AG09309 (cell line): ENCODE results near the gene MFSD11.
"Not testable (repeated sequence)": the region's sequence is repeated elsewhere in the genome, so short reads cannot be mapped to it uniquely, and the experiment has no call there.

Source experiments
- DNase-seq: peaks from one replicate; pipeline ENCODE4 v3.0.0-alpha.2; 2010; ENCODE audit warnings: low read depth
- H3K4me3 ChIP-seq: 2 replicates; pipeline ENCODE4 v1.5.1; 2011; ENCODE audit warnings: mild to moderate bottlenecking, low read depth, low read length, moderate library complexity; ENCODE audit not compliant: control insufficient read depth
- TF ChIP-seq, protein P1 (sequence below): IDR thresholded peaks from 2 replicates; pipeline ENCODE4 v1.5.1; 2011; ENCODE audit warnings: mild to moderate bottlenecking, low read depth, low read length, inconsistent platforms; ENCODE audit not compliant: insufficient read depth, control insufficient read depth; ENCODE audit errors: missing control alignments

The MFSD11 gene

DNA sequence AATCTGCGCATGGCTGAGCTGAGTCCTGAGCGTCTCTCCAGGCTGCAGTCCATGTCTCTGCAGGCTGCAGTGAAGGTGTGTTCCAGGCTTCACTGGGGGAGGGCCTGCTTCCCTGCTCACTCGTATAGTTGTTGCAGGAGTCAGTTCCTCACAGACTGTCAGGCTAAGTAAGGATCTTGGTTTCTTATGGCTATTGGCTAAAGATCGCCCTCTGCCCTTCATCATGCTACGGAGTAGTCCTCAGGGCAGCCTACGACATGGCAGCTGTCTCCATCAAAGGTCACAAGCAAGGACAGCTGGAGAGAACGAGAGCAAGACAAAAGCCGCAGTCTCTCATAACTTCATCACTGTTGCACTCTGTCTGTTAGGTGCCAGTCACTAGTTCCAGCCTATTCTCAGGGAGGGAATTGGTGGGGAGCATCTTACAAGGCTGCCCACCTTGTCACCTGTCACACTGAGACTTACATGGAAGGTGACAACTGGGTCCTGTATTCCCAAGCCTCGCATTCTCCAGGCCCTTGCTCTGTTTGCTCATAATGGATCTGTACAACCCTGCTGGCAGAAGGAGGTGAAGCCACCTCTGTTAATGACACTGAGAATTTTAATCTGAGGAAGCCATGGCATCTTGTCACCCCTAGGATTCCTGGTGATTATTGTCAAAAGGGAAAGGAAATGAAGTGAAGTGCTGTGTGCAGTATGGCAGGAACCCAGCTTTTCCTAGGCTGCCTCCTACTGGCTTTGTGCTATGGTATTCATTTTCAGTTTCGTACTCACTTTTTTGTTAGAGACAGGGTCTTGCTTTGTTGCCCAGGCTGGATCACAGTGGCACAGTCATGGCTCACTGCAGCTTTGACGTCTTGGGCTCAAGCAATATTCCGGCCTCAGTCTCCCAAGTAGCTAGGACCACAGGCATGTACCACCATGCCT lies 43.4 kb downstream of the MFSD11 start:
- no peak overlapping the region for H3K4me3 ChIP-seq
- TF ChIP-seq, protein P1, sequence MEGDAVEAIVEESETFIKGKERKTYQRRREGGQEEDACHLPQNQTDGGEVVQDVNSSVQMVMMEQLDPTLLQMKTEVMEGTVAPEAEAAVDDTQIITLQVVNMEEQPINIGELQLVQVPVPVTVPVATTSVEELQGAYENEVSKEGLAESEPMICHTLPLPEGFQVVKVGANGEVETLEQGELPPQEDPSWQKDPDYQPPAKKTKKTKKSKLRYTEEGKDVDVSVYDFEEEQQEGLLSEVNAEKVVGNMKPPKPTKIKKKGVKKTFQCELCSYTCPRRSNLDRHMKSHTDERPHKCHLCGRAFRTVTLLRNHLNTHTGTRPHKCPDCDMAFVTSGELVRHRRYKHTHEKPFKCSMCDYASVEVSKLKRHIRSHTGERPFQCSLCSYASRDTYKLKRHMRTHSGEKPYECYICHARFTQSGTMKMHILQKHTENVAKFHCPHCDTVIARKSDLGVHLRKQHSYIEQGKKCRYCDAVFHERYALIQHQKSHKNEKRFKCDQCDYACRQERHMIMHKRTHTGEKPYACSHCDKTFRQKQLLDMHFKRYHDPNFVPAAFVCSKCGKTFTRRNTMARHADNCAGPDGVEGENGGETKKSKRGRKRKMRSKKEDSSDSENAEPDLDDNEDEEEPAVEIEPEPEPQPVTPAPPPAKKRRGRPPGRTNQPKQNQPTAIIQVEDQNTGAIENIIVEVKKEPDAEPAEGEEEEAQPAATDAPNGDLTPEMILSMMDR: no peak
- DNase-seq: no peak

DNA sequence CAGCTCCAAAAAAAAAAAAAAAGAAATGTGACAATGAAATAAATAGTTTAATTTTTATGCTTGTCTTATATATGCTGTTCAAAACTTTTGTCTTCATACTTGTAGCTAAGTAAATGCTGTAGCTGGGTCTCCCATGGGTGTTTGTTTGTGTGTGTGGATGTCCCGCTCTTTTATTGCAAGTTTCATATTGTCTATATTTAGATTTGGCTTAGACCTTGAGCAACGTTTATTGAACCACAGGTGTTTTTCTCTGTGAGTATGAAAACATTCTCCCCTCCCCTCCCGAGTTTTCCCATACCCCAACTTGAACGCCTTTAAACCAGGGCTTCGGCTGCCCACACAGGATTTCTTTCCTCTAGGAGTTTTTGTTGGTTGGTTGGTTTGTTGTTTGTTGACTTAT lies 45.2 kb downstream of the MFSD11 start:
- TF ChIP-seq, protein P1: no peak
- DNase-seq: no peak
- H3K4me3 ChIP-seq: no peak overlapping the region

DNA sequence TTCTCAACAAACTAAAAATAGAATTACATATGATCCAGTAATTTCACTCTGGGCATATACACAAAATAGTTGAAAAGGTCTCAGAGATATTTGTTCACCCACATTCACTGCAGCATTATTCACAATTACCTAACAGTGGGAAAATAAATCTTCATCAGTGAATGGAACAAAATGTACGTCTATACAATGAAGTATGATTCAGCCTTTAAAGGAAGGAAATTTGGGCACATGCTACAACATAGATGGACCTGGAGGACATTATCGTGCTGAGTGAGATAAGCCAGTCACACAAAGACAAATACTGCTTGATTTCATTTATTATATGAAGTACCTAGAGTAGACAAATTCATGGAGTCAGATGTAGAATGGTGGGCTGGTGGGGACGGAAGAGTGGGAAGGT lies 47.0 kb downstream of the MFSD11 start:
- no peak overlapping the region for H3K4me3 ChIP-seq
- TF ChIP-seq, protein P1: no peak
- no peak for DNase-seq

DNA sequence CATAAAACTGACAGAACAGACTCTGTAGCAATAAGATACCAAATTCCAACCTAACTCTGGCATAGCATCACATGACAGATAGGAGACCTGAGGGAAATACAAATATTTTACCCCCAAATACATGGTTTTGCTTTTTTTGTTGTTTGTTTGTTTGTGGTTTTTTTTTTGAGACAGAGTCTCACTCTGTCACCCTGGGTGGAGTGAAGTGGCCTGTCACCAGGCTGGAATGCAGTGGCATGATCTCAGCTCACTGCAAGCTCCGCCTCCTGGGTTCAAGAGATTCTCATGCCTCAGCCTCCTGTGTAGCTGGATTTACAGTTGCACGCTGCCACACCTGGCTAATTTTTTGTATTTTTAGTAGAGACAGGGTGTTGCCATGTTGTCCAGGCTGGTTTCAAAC lies 49.9 kb downstream of the MFSD11 start:
- H3K4me3 ChIP-seq, DNase-seq: not testable (repeated sequence)

DNA sequence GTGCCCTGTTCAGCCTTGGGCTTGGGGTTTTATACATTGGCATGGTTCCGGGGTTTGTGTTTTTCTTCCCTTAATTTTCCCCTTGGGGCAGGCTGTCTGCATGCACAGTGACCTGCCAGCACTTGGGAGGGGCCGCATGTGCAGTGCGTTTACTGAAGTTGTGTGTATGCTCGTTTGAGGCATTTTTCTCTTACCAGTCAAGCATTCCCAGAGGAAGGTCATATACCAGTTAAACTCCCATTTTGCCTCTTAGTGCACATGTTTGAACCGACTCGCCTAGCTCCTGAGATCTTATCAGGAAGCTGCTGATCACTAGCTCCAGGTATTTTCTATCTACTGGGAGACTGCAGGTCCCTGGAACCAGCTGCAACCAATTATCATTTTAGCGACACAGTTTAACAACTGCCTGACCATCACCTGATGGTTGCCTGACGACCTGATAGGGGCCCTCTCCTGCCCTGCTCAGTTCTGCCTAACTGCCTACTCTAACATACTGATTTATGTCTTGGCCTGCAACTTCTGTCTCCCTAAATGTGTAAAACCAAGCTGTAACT lies 51.4 kb downstream of the MFSD11 start:
- DNase-seq: no peak
- no peak overlapping the region for H3K4me3 ChIP-seq
- TF ChIP-seq, protein P1: no peak

DNA sequence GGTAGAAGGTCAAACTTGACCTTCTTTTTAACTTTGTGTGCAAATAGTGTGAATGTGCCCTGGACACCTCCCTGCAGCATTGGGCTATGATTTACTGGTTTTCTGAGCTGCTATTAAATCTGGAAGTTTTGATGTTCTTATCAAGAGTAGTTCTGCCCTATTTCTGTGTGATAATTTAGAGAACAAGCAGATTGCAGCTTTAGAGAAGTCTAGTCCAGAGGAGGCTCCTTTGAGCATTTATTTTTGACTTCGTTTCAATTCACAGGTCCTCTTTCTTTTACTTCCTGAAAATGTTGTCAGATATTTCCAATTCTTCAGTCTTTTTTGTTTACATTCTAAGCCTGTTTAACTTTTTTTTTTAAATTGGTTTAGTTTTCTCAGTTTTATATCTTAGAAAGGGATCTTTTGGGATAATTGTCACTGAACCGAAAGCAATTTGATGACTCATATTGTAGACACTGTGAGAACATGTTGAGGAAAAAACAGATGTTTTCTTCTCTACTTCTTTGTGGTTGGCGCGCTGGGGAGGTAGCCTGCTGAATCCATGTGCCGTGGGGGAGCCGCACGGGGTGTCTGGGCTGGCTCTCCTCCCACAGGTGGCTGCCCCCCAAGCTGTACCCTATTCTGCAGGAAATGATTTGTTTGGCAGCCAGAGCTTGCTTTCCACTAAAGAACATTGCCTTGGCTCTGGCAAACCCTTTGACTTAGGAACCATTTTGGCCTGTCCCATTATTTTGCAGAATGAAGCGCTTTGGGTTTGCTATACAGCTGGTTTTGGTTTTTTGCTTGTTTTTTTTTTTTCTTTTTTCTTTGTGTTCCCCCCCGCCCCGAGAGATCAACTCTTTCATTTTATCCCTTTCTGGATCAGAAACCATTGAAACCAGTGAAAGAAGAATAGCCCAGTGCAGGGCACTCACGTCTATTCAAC lies 53.4 kb downstream of the MFSD11 start:
- DNase-seq: no peak
- H3K4me3 ChIP-seq: no peak overlapping the region
- TF ChIP-seq, protein P1: no peak
